ENCODE measurements around the gene AREL1.

Gene AREL1

DNA sequence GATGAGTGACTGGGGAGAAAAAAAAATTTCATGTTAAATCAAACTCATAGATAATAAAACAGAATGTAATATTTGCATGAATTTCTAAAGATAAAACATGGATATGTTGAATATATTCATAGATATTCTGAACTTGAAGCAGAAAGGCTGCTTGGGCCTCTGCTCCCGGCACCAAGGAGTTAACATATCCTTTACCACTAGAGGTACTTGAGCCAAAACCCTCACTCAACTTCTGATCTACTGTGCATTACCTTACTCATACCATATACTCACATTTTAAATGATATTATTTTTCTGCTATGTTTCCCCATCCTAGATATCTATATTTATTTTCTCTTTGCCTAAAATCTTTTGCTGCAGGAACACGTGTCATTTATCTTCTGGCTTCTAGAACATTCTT is 14.9 kb downstream of the AREL1 start:
- no peak for DNase-seq

DNA sequence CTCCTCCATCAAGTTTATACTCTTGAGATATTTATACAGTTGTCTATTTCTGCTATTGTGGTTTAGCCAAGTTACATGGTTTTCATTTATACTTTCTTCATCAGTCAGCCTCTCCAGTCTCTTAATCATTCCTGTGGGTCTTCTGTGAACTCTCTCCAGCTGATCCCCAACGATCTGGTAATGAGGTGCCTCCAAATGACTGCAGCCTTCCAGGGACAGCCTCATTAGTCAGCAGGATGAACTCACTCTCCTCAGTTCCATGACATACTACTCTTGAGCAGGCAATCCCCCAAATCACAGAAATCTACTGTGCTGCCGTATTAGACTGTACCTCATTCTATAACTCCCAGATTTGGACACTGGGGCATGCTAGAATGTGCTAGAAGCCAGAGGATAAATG is 15.3 kb downstream of the AREL1 start:
- no peak for DNase-seq

DNA sequence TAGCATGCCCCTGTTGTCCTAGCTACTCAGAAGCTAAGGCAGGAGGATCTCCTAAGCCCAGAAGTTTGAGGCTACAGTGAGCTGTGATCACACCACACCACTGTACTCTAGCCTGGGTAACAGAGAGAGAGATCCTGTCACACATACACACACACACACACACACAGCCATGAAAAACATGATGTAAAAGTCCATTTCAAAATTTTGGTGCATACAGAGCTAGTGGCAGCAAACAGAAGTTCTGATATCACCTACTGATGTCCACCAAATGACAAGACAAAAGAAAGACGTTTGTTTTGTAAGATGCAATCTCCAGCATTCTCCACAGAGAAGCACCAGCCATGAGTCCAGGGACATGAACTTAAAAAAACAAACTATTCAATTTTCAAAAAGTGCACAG is 15.9 kb downstream of the AREL1 start:
- no peak for DNase-seq

DNA sequence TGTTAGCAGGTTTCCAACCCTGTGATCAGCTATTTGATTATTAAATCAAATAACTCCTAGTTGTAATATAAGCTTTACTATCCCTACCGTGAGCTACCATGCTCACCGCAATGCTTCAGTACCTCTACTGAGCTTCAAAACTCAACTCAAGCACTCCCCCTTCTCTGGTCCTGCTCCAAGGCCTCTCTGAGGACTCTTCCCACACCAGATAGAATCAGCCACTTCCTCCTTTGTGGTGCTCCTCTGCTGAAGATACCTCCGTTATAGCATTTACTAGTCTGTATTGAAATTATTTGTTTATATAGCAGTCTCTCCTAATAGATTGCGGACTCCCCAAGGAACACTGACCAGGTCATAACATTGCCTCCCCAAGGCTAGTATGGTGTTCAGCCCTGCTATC is 17.5 kb downstream of the AREL1 start:
- no peak for DNase-seq

DNA sequence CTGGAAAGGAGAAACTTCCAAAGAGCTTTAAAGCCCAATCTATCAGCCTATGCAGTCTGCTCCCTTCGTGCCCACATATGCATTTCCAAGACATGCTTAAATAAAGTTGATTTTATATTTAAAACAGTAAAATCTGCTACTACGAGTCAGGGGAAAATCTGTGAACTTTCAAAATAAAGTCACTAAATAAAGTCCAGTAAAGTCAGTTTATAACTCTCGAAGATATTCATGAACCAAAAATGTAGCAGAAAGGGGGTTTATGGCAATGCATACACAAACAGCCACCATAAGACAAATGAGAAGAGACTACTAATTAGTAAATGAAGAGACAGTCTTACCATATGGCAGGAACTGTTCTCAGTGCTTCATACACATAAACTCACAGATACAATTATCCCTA is 19.7 kb downstream of the AREL1 start:
- DNase-seq = no peak

DNA sequence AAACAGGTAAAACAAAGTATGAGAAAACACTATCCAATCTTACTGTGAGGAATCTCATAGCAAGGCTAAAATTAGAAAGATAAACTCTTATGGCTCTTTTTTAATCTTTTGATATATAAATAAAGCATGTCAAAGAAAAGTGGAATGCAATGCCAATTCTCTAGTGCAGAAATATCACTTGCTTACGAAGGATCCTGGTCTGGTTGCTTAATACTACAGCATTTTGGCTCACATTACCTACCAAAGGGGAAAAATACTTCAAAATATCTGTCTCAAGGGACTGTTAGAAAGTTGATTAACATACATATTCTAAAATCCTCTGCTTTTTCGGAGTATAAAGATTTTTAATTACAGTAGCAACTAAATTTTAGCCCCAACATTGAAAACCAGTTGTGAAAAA is 21.4 kb downstream of the AREL1 start:
- DNase-seq = no peak

DNA sequence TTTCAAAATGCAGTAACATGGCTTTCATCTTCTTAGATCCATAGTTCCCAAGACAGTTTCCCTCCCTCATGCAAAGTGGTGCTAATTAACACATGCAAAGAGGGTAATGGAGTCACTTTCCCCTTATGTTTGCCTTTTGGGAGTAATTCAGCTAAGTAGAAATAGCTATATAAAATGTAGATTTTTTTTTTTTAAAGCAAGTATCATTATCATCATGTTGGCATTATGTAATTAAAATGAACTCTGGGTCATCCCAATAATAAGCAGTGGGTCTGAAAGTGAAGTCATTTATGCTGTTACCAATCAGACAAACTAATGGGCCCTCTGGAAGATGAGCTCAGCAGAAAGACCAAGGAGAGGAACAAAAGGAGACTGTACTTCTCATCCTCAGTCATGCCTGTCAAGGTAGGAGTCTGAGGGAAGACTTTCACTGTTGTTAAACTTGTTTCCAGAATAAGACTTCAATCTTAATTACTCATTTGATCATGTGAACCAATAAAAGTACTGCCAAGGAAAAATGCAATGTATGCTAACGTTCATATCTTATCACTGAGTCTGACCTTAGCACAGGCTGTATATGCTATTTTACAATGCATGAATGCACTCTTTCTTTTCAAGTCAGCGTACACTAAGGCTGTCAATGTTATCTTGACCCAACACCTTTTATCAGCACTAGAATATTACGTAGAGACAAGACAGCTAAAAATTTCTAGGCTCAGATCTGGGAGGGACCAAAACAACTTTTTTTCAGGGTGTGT is 26.8 kb downstream of the AREL1 start:
- DNase-seq = no peak

DNA sequence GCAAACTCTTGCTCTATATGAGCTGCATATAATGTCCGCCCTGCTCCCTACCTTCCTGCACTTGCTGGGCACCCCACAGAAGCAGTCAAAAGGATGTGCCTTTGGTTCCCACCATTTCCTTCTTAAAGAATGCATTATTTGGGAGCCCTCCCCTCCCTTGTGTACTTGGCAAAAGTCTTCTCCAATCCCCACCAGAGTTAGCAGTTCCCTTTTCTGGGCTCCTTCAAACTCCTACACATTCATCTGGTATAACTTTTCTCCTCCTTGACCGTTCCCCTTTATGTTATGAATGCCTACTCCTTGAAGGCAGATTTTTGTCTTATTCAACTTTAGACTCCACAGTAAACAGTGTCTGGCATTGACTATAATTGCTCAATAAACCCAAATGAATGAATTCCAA is 27.8 kb downstream of the AREL1 start:
- DNase-seq = no peak

DNA sequence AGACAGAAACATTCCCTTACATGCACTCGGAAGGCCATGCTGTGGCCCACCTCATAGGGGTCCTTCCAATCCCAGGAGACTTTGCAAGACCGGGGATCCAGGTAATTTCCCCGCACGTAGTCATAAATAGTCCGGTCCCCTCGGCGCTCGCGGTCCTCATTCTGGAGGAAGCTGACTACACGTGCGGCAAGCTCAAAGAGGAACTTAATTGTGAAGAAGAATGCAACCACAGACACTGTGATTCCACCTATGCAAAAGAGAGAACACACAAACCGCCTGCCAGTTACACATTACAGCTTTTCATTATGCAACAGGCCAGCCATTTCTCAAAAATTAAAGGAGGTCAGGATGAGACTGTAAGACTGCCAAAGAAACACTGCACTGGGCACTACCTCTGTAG is 28.4 kb downstream of the AREL1 start:
- no peak for DNase-seq

DNA sequence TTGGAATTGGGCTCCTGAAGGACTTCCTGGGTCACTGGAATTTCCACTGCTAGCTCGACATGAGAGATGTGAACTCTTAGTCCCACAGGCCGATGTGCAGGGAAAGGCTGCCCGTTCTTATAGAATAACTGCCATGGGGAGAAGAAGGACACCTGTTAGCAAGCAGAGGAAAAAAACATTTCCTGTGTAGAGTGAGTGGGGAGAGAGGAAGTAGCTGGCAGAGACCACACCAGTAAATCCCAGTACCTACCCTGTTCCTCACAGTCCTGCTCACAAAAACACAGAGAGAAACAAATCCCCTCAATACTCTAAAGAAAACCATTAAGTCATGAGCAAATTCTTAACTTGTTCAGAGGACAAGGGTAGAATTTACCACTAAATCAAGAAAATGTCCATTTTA is 29.5 kb downstream of the AREL1 start:
- no peak for DNase-seq

DNA sequence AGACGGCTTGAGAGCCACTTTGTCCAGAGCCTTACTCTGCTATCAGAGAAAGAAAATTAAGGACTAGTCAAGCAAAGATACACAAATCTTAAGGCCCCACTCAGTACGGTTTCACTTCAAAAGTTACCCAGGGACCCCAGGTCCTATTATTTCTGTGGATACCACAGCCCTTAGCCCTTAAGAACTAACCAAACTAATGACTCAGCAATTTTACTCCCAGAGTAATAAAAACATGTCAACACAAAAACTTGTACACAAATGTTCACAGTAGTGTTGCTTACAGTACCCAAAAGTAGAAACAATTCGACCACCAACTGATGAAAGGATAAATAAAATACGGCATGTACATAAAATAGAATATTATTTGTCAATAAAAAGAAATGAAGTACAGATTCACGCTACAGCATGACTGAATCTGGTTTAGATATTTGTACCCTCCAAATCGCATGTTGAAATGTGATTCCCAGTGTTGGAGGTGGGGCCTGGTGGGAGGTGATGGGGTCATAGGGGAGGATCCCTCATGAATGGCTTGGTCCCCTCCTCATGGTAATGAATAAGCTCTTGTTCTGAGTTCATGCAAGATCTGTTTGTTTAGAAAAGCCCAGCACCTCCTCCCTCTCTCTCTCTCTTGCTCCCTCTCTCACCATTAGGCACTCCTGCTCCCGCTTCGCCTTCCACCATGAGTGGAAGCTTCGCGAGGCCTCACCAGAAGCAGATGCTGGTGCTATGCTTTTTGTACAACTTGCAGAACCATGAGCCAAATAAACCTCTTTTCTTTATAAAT is 30.5 kb downstream of the AREL1 start:
- no peak for DNase-seq

DNA sequence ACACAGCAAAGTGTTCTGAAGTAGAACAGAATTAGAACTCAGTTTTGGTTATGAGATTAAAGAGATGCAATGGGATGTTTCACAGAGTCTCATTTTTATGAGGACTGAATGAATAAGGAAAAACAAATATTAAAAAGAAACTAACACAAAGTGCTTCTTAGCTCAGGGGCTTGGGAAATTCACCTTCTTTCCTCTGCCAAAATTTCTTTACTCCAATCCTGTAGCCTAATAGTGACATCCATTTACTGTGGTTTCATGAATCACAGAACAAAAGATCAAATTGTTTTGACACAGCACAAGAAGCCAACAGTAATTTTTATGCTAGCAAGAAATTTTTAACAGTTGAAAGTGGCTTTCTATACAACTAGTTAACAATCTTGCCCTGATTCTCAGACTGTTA is 37.7 kb downstream of the AREL1 start:
- DNase-seq = no peak

DNA sequence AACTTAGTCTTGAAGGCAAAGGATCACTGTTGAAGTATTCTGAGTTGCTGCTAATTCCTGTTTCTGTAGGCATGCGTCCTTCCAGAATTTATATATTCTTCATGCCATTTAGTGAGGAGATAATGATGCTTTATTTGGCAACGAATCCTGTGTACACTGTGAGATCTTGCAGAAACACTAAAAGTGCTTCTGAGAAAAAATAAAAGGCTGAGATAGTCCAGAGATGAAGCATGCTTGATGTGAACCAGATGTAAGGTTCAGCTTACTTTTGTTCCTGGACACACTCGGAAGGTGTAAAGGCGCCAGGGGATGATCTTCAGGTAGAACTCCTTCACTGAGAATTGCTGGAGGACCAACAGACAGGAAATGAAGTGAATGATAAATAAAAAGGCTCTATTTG is 39.1 kb downstream of the AREL1 start:
- no peak for DNase-seq

DNA sequence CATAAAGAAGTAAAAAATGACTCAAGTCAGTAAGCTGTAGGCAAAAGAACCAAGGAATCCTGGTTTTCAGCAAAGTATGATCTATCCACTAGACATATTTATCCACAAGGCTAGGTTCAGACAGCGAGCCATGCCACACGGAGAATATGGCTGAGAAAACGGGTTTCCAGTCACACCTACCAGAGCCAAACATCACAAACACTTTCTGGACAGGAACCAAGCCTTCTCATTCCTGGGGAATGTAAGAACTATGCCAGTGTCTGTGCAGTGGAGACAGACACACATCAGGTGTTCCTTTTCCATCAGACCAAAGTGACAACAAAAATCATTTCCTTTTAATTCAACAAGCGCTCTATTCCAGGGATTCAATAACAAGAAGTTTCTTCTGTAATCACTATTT is 41.1 kb downstream of the AREL1 start:
- no peak for DNase-seq

DNA sequence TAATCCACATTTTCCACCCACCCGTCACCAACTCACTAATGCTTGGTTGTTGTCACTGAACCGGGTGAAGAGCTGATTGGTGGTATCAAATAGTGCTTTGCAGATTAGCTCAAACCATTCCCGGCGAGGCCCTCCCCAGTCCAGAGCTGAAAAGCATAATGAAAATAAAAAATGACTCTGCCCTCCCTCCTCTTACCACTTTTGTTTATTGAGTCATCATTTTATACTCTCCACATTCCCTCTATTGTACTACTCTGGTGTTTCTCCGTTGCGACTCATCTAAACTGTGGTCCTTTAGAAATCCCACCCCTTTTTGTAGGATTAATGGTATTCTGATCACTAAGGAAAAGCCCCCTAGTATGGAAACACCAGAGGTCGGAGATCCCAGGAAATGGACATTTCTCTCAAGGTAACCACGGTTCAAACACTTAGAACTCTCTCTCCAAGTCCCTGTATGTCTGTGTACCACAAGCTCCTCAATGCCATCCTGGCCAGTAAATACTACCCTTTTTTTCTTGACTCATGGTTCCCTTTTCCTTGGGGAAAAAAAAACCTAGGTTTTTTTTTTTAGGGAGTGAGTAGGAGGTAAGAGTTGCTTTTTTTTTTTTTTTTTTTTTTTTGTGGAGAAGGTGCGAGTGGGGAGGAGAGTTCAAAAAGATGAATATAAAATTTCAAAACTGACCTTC is 42.0 kb downstream of the AREL1 start:
- no peak for DNase-seq

DNA sequence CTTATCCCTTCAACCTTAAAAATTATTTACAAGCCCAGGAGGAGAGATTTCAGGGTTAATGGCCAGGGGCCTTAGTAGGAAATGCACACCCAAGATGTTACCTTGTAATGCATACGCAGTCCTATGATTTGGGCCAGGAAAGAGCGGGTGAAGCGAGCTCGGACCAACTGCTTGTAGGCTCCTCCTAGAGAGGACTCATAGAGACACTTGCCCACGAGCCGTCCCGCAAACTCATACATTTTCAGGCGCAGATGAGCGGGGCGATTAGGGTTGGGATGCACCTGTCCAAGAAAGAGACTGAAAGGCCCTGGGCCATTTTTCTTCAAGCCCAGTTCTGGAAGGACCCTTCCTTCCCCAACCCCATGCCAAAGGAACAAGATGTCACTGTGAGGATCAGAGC is 43.0 kb downstream of the AREL1 start:
- no peak for DNase-seq

DNA sequence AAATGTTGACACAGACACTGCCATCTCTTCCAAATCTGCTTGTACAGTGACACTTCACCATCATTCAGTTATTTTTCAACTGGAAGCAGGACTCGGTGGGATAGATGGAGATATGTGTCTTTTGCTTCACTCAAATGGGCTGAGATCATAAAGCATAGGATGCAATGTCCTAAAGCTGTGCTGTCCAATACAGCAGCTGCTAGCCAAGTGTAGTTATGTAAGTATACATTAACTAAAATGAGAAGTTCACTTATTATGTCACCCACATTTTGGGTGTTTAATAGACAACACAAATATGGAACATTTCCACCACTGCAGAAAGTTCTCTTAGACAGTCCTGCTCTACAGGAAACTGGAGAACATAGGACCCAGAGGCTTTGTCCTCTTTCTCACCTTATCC is 43.6 kb downstream of the AREL1 start:
- no peak for DNase-seq

DNA sequence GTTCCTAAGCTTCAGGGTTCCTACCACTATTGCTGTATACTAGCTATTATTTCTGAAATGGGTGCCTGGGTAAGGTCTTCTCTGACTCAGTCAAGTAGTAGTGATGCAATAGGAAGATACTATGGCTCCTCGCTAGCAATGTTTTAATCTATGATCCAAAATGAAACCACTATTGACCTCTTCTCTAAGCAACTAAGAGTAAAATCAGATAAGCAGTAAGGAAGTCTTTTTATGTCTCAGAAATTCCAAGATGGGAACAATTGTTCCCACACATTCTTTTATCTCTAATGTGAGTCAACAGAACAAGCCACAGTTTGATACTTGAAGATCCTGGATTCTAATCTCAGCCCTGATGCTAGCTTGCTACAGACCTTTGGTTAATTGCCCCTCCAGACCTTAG is 45.1 kb downstream of the AREL1 start:
- DNase-seq = no peak

DNA sequence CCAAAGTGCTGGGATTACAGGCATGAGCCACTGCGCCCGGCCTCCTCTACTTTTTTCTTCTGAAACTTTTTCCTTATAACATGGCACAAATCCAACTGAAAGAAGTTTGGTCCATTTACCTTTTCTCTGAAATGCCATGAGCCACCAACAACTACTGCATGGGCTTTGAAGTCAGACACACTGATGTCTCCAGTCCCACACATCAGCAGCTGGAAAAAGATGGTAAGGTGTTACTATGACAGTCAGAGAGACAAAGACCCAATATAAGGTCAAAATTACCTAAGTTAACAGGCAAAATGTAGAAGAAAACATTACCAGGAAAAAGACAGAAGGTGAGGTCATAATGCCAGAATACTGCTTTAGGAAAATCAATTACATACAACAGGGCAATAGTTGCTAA is 48.2 kb downstream of the AREL1 start:
- DNase-seq = no peak

DNA sequence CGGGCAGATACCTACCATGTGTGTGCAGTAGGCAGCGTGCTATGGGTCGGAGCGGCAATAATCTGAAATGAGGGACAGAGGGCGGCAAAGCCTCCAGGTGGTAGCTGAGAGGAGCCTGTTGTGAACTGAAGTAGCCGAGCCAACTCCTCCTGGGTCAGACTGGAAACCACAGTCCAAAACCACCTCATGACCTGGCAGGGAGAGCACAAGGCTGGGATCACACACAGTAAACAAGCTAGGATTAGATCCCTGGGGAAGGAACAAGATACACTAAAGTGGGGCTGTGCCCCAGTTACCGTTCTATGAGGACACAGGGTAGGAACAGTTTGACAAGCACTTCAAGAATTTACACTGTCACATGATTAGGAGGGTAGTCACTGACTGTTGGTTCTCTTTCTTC is 49.0 kb downstream of the AREL1 start:
- DNase-seq = no peak

DNA sequence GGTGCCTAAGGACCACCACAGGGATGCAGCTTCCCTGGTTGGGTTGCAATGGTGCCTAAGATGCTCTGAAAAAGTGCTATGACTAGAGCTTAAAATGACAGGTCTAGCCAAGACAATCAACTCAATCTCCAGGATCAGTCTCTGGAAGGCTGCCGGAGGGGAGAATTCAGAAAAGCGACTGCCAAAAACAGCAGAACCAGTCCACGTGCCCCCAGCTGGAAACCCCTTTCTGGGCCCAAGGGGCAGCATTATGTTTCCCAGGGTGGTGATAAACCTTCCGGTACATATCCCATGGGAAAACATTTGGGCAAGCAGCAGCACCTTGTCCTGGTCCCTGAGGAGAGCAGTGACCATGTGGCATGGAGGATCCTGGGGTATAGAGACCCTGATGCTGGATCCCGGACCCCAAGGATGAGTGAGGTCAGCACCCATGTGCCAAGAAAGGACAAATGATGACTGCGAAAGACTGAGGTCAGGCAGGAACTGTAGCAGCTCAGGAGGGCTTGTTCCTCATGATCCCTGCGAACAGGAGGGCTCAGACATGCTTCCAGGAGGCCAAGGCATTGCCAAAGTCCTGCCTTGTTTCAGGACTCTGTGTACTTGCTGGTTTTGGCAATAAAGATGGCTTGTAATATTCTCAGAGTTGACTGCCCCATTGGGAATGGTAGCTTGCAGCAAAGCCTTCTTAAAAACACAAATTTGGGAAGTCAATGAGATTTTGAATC is 51.0 kb downstream of the AREL1 start:
- DNase-seq = no peak

DNA sequence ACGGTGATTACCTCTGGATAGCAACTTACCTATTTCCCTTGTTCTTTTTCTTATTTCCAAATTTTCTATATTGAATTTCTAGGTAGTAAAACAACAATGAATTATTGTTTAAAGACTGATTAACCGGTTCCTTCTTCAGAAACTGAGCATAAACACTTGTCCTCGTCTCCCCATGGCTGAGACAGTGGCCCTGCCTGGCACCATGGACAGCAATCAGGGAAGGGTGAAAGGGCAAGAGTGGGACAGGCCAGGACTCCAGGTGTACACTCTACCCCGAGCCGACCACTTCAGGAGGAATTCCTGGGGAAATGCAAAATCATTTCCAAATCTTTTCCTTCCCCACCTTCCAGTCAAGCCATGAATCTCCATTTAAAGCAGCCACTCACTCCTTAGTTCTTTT is 52.0 kb downstream of the AREL1 start:
- no peak for DNase-seq

DNA sequence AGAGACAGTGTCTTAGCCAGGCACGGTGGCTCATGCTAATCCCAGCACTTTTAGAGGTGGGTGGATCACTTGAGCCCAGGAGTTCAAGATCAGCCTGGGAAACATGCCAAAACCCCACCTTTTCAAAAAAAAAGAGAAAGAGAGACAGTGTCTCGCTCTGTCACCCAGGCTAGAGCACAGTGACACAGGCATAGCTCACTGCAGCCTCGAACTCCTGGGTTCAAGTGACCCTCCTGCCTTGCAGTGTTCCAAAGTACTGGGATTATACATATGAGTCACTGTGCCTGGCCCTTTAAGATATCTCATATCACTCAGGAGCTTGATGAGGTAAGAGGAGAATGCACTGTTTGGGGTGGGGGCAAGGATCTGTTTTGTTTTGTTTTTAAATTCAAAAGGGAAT is 52.7 kb downstream of the AREL1 start:
- no peak for DNase-seq

All from T-helper 9 cell (primary cell).